Right lung (tissue), 5 donors: ENCODE results near the gene MAPK6. TPM values are rescaled to one million over a fixed set of nuclear protein-coding genes. Genes with fewer than 3 reads are reported as not detected.

Source experiments
- polyA plus RNA-seq, 5 donors: library from polyadenylated mRNA; unstranded; fragments of 120-200 nt; gene quantifications; one replicate each; pipeline versions ENCODE4 v1.2.1 to v1.2.3, GENCODE V29; 2013; ENCODE audit warnings: inconsistent platforms in 1 of 5, low replicate concordance in 1 of 5; ENCODE audit not compliant: insufficient read length in 5 of 5, insufficient read depth in 1 of 5

MAPK6 gene
- polyA plus RNA-seq, 5 donors, result 20.1 to 37.0 (median 28.3) TPM

Other genes with a start within 250 kb of the MAPK6 start
- 10 to 100 TPM; 49.0 to 79.5 (median 73.7) TPM for gene TMOD3, start 189.6 kb upstream of the MAPK6 start, polyA plus RNA-seq
- gene LEO1, start 47.4 kb upstream of the MAPK6 start, polyA plus RNA-seq, result 10 to 100 TPM; 27.2 to 36.2 (median 29.2) TPM
- gene BCL2L10, start 93.6 kb downstream of the MAPK6 start, polyA plus RNA-seq, result under 1 TPM in 3 of 5 donors, not detected in 2; 0.14 to 0.33 (median 0.21) TPM
- 10 to 100 TPM; 10.6 to 16.0 (median 13.5) TPM for gene GNB5, start 172.2 kb downstream of the MAPK6 start, polyA plus RNA-seq